Astrocyte (in vitro differentiated cells and primary cell): ENCODE measurements around the gene STXBP2.

Experiments used
- CTCF ChIP-seq: IDR thresholded peaks from 2 replicates; pipeline ENCODE4 v1.5.1; 2011; ENCODE audit warnings: low read depth, mild to moderate bottlenecking, inconsistent platforms, low read length, moderate library complexity; ENCODE audit not compliant: insufficient read depth
- EZH2 ChIP-seq: IDR thresholded peaks from 2 replicates; pipeline ENCODE4 v1.6.1; 2012; ENCODE audit warnings: mild to moderate bottlenecking, low read length, inconsistent platforms; ENCODE audit not compliant: insufficient read depth

- TF ChIP-seq CTCF (no peak), EZH2 (no peak)
These were observed 3.0 kb downstream of the STXBP2 start for GRCh38 chr19:7639863-7640348.
